Left renal pelvis (tissue), 4 donors: ENCODE measurements around the gene ZBED2. TPM values are rescaled to one million over a fixed set of nuclear protein-coding genes. Genes with fewer than 3 reads are reported as not detected.
A peak's percentile ranks its signal among the peaks of the same experiment; 100 is the strongest.
"Not testable (repeated sequence)": the region's sequence is repeated elsewhere in the genome, so short reads cannot be mapped to it uniquely, and the experiment has no call there.

ENCODE experiments used
- DNase-seq, 4 donors: peaks; one replicate each; pipeline ENCODE4 v3.0.0-alpha.2; 2013; ENCODE audit warnings: low read depth in 4 of 4, low spot score in 3 of 4
- polyA plus RNA-seq, 4 donors: library from polyadenylated mRNA; unstranded; fragments of 120-200 nt; gene quantifications; one replicate each; pipeline ENCODE4 v1.2.1, GENCODE V29; 2013; ENCODE audit not compliant: insufficient read length in 4 of 4

The ZBED2 gene
- polyA plus RNA-seq, 4 donors = 0.23 to 0.36 (median 0.33) TPM; not detected in 1

- peak in 1 of 4 donors; percentile 7 for DNase-seq
Observed at GRCh38 chr3:111577798-111578685, 17.1 kb downstream of the ZBED2 start.

GRCh38 chr3:111577113-111577512, 18.0 kb downstream of the ZBED2 start:
- DNase-seq = no peak

- no peak for DNase-seq
Observed at GRCh38 chr3:111571907-111572460, 23.2 kb downstream of the ZBED2 start.

GRCh38 chr3:111571282-111571681, 23.9 kb downstream of the ZBED2 start:
- no peak for DNase-seq

GRCh38 chr3:111570404-111571030, 24.6 kb downstream of the ZBED2 start:
- DNase-seq = no peak

GRCh38 chr3:111568911-111569310, 26.2 kb downstream of the ZBED2 start:
- DNase-seq = no peak

- DNase-seq = no peak
Observed at GRCh38 chr3:111568355-111568754, 26.8 kb downstream of the ZBED2 start.

GRCh38 chr3:111566844-111567243, 28.3 kb downstream of the ZBED2 start:
- no peak for DNase-seq

GRCh38 chr3:111561902-111562301, 33.2 kb downstream of the ZBED2 start:
- not testable (repeated sequence) for DNase-seq

- no peak for DNase-seq
Observed at GRCh38 chr3:111548756-111549155, 46.4 kb downstream of the ZBED2 start.

- DNase-seq = no peak
Observed at GRCh38 chr3:111548092-111548491, 47.1 kb downstream of the ZBED2 start.

GRCh38 chr3:111547631-111548030, 47.5 kb downstream of the ZBED2 start:
- DNase-seq = no peak

- no peak for DNase-seq
Observed at GRCh38 chr3:111545349-111545748, 49.8 kb downstream of the ZBED2 start.

Other genes starting within 250 kb of the ZBED2 start
- gene CD96, start 53.1 kb downstream of the ZBED2 start, polyA plus RNA-seq = 1 to 10 TPM in 2 of 4 donors, under 1 TPM in 2; 0.60 to 2.9 (median 1.6) TPM
- gene PLCXD2, start 79.3 kb upstream of the ZBED2 start, polyA plus RNA-seq = 10 to 100 TPM in 2 of 4 donors, 1 to 10 TPM in 1, under 1 TPM in 1; 0.91 to 15.8 (median 12.0) TPM